HEK293T (cell line): ENCODE results near the gene TMEM95.

ENCODE experiments used
- ARNT ChIP-seq: fragments of 450-650 bp; IDR thresholded peaks from 2 replicates; pipeline ENCODE4 v1.6.1; 2017; ENCODE audit warnings: mild to moderate bottlenecking
- BHLHE40 ChIP-seq: fragments of 450-650 bp; IDR thresholded peaks from 2 replicates; pipeline ENCODE4 v1.6.1; 2016; ENCODE audit warnings: mild to moderate bottlenecking, moderate library complexity, borderline replicate concordance
- CTBP1 ChIP-seq: fragments of 450-650 bp; IDR thresholded peaks from 2 replicates; pipeline ENCODE4 v1.6.1; 2016; ENCODE audit warnings: borderline replicate concordance
- ELF4 ChIP-seq: fragments of 450-650 bp; IDR thresholded peaks from 2 replicates; pipeline ENCODE4 v1.6.1; 2017; ENCODE audit warnings: antibody characterized with exemption
- FOXK2 ChIP-seq: fragments of 450-650 bp; IDR thresholded peaks from 2 replicates; pipeline ENCODE4 v1.6.1; 2016; ENCODE audit warnings: mild to moderate bottlenecking
- FOXM1 ChIP-seq: fragments of 450-650 bp; IDR thresholded peaks from 2 replicates; pipeline ENCODE4 v1.6.1; 2017; ENCODE audit warnings: mild to moderate bottlenecking, borderline replicate concordance
- HDGF ChIP-seq: fragments of 450-650 bp; IDR thresholded peaks from 2 replicates; pipeline ENCODE4 v1.6.1; 2017; ENCODE audit warnings: antibody characterized with exemption, borderline replicate concordance
- NFRKB ChIP-seq: fragments of 450-650 bp; IDR thresholded peaks from 2 replicates; pipeline ENCODE4 v1.6.1; 2016; ENCODE audit warnings: mild to moderate bottlenecking, moderate library complexity
- SP1 ChIP-seq: fragments of 450-650 bp; IDR thresholded peaks from 2 replicates; pipeline ENCODE4 v1.6.1; 2017
- SUZ12 ChIP-seq: fragments of 450-650 bp; IDR thresholded peaks from 2 replicates; pipeline ENCODE4 v1.6.1; 2016; ENCODE audit warnings: mild to moderate bottlenecking

DNA sequence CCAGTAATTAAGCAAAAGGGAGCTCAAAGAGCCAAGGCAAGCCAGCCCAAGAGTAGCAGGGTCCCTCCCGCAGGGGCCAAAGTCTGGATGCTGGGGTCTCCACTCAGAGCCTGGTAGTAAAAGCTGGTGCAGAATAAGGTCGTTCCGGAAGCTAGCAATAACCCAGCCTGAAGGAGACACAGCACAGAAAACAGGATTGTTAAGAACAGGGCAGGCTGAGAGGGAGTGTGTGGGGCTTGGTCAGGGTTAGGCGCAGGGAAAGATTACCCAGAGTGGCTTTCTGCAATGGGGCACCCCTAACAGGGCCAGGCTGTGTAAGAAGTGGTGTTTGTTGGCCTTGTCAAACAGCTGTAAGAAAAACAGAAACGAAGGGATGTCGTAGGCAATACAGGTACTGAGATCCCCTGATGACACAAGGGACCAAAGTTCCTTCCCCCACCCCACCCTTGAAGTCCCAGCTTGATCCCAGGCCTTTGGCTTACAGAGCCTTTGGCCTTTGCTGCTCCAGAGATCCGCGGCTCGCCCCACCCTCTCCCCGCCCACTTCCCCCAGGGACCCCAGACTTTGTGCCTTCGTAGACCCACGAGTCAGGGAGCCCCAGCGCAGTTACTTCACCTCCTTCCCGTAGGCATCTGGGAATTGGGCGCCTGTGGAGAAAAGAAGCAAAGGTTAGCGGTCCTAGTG lies 48.2 kb downstream of the TMEM95 start:
- TF ChIP-seq SP1: no peak
- no peak for TF ChIP-seq HDGF
- TF ChIP-seq SUZ12: no peak
- TF ChIP-seq FOXM1: no peak
- no peak for TF ChIP-seq BHLHE40
- no peak for TF ChIP-seq ARNT
- TF ChIP-seq ELF4: no peak
- TF ChIP-seq NFRKB: no peak
- TF ChIP-seq FOXK2: no peak
- TF ChIP-seq CTBP1: no peak
